22Rv1 (cell line): ENCODE results near the gene DCUN1D2.
A peak's percentile ranks its signal among the peaks of the same experiment; 100 is the strongest.

Experiments used
- H3K27ac ChIP-seq: fragments of 450-650 bp; 2 replicates; pipeline ENCODE4 v1.5.1; 2017
- CTCF ChIP-seq: fragments of 450-650 bp; IDR thresholded peaks from 2 replicates; pipeline ENCODE4 v1.5.1; 2017; ENCODE audit warnings: mild to moderate bottlenecking
- ZFX ChIP-seq: fragments of 450-650 bp; IDR thresholded peaks from 2 replicates; pipeline ENCODE4 v1.6.1; 2017; ENCODE audit warnings: antibody characterized with exemption, borderline replicate concordance

Gene DCUN1D2

GRCh38 chr13:113490496-113491417 is at the start of gene DCUN1D2:
DCUN1D2 (minus strand) TSS chr13:113490711; CDS start chr13:113490669, 42 bp downstream.
- peak within 1 kb of the TSS; percentile 84 for H3K27ac ChIP-seq

GRCh38 chr13:113539822-113540221 is 49.3 kb upstream of the DCUN1D2 start:
- TF ChIP-seq ZFX (no peak), CTCF (no peak)
- no peak overlapping the region for H3K27ac ChIP-seq

More at GRCh38 chr13:113490496-113491417, at the start of gene DCUN1D2:
- no peak for TF ChIP-seq CTCF
- no peak for TF ChIP-seq ZFX

- H3K27ac ChIP-seq, result no peak overlapping the region
- TF ChIP-seq ZFX (no peak), CTCF (no peak)
Observed at GRCh38 chr13:113539176-113539575, 48.7 kb upstream of the DCUN1D2 start.

GRCh38 chr13:113538689-113539058 is 48.2 kb upstream of the DCUN1D2 start:
- H3K27ac ChIP-seq, result no peak overlapping the region
- TF ChIP-seq CTCF (no peak), ZFX (no peak)

GRCh38 chr13:113537909-113538688 is 47.6 kb upstream of the DCUN1D2 start:
- no peak overlapping the region for H3K27ac ChIP-seq
- no peak for TF ChIP-seq CTCF
- no peak for TF ChIP-seq ZFX

GRCh38 chr13:113537205-113537604 is 46.7 kb upstream of the DCUN1D2 start:
- no peak overlapping the region for H3K27ac ChIP-seq
- no peak for TF ChIP-seq CTCF
- no peak for TF ChIP-seq ZFX
